HCT116 (cell line): ENCODE results near the gene TAS2R50. TPM values are rescaled to one million over a fixed set of nuclear protein-coding genes. Genes with fewer than 3 reads are reported as not detected.
"Not testable (repeated sequence)": the region's sequence is repeated elsewhere in the genome, so short reads cannot be mapped to it uniquely, and the experiment has no call there.

Experiments
- ATAC-seq: fragments of 200-7000 bp; cut with Tn5 transposase; 2 replicates; pipeline ENCODE4 v1.9.1; 2020; ENCODE audit warnings: mild to moderate bottlenecking, moderate library complexity
- Bru-seq: library from RNA; stranded (reverse); fragments of 400-500 nt; gene quantifications from one replicate; lab custom pipeline; 2021; lab: Mats Ljungman, UMichigan
- BruChase-seq, 2 experiments: library from RNA; stranded (reverse); fragments of 400-500 nt; gene quantifications; one replicate each; lab custom pipeline; 2021; lab: Mats Ljungman, UMichigan
- BruUV-seq: library from RNA; stranded (reverse); fragments of 400-500 nt; replicated peaks from 2 replicates; lab custom pipeline; 2021; lab: Mats Ljungman, UMichigan
- CTCF ChIA-PET: fragments of 300-600 bp; sonication (Branson Sonifier 250); formaldehyde crosslinking; loops from one replicate; lab custom pipeline; 2021; ENCODE audit warnings: antibody characterized with exemption; lab: Charles Lee
- POLR2A ChIA-PET: fragments of 300-600, 350-600 bp; sonication (Branson Sonifier 250); formaldehyde crosslinking; loops from one replicate; lab custom pipeline; 2021; ENCODE audit warnings: antibody characterized with exemption; lab: Charles Lee
- RAD21 ChIA-PET, 2 experiments: fragments of 300-600 bp; sonication (Branson Sonifier 250); formaldehyde crosslinking; loops; one replicate each; lab custom pipeline; 2023; ENCODE audit warnings: low total read pairs in 2 of 2; ENCODE audit not compliant: uncharacterized antibody in 2 of 2, unreplicated experiment in 2 of 2, low non-redundant PET in 1 of 2; lab: Charles Lee
- DNase-seq: peaks from one replicate; pipeline ENCODE4 v3.0.0-alpha.2; 2010; ENCODE audit warnings: low read depth, low spot score
- H2AFZ ChIP-seq: fragments of 200-600 bp; shearing (Covaris generic), sonication (generic); 2 replicates; pipeline ENCODE4 v1.6.1; 2017; ENCODE audit warnings: low read depth, mixed run types, mixed read lengths, antibody characterized with exemption, low read length; ENCODE audit not compliant: poor library complexity, severe bottlenecking
- H3K27ac ChIP-seq: 2 replicates; pipeline ENCODE4 v1.5.1; 2012; ENCODE audit warnings: low read depth, low read length
- H3K27me3 ChIP-seq: fragments of 200-600 bp; sonication (generic); 2 replicates; pipeline ENCODE4 v1.6.1; 2016; ENCODE audit warnings: mixed run types, low read length, mixed read lengths; ENCODE audit not compliant: insufficient read depth
- H3K36me3 ChIP-seq, 2 experiments: fragments of 200-500 bp in 1 of 2; fragments of 200-600 bp in 1 of 2; sonication (Bioruptor generic) in 1 of 2; sonication (generic) in 1 of 2; 2 replicates each; pipeline versions ENCODE4 v1.5.1 to v1.6.1; 2014 to 2016; ENCODE audit warnings: low read length in 2 of 2, inconsistent platforms in 1 of 2, mixed read lengths in 1 of 2, mixed run types in 1 of 2; ENCODE audit not compliant: insufficient read depth in 2 of 2, control insufficient read depth in 1 of 2
- H3K4me1 ChIP-seq, 2 experiments: fragments of 200-600 bp in 1 of 2; sonication (generic) in 1 of 2; 2 replicates each; pipeline versions ENCODE4 v1.5.1 to v1.6.1; 2012 to 2017; ENCODE audit warnings: low read length in 2 of 2, inconsistent platforms in 1 of 2, mild to moderate bottlenecking in 1 of 2, mixed read lengths in 1 of 2, mixed run types in 1 of 2, moderate library complexity in 1 of 2; ENCODE audit not compliant: insufficient read depth in 2 of 2, control insufficient read depth in 1 of 2
- H3K4me2 ChIP-seq: fragments of 200-600 bp; sonication (generic); 2 replicates; pipeline ENCODE4 v1.6.1; 2017; ENCODE audit warnings: mixed run types, low read length, mixed read lengths
- H3K4me3 ChIP-seq, 2 experiments: fragments of 200-600 bp in 1 of 2; sonication (generic) in 1 of 2; replicated peaks in 1 of 2; 2 replicates each; pipeline ENCODE4 v1.5.1; 2011 to 2016; ENCODE audit warnings: low read length in 2 of 2, control low read depth in 1 of 2, low read depth in 1 of 2, mild to moderate bottlenecking in 1 of 2, mixed read lengths in 1 of 2, mixed run types in 1 of 2
- H3K79me2 ChIP-seq: fragments of 200-600 bp; sonication (generic); 2 replicates; pipeline ENCODE4 v1.6.1; 2017; ENCODE audit warnings: mild to moderate bottlenecking, mixed run types, low read length, moderate library complexity, mixed read lengths; ENCODE audit not compliant: insufficient read depth
- H3K9ac ChIP-seq: fragments of 200-600 bp; sonication (generic); 2 replicates; pipeline ENCODE4 v1.6.1; 2016; ENCODE audit warnings: low read length, mixed read lengths
- H3K9me2 ChIP-seq: fragments of 200-600 bp; sonication (generic), shearing (Covaris generic); 2 replicates; pipeline ENCODE4 v1.6.1; 2017; ENCODE audit warnings: mixed run types, mild to moderate bottlenecking, moderate library complexity; ENCODE audit not compliant: insufficient read depth
- H3K9me3 ChIP-seq, 2 experiments: fragments of 200-500 bp in 1 of 2; fragments of 200-600 bp in 1 of 2; sonication (Bioruptor generic) in 1 of 2; sonication (generic) in 1 of 2; 2 replicates each; pipeline ENCODE4 v1.6.1; 2014 to 2017; ENCODE audit warnings: low read length in 2 of 2, mixed read lengths in 2 of 2, inconsistent platforms in 1 of 2, low read depth in 1 of 2, mild to moderate bottlenecking in 1 of 2, mixed run types in 1 of 2, moderate library complexity in 1 of 2; ENCODE audit not compliant: control insufficient read depth in 1 of 2, insufficient read depth in 1 of 2
- H4K20me1 ChIP-seq: fragments of 200-600 bp; sonication (generic), shearing (Covaris generic); 2 replicates; pipeline ENCODE4 v1.6.1; 2017; ENCODE audit warnings: mixed run types, mild to moderate bottlenecking, moderate library complexity; ENCODE audit not compliant: insufficient read depth
- ATF3 ChIP-seq: IDR thresholded peaks from 2 replicates; pipeline ENCODE4 v1.6.1; 2012
- CBX3 ChIP-seq: IDR thresholded peaks from 2 replicates; pipeline ENCODE4 v1.6.1; 2012; ENCODE audit warnings: low read depth
- EZH2phosphoT487 ChIP-seq: fragments of 200-600 bp; IDR thresholded peaks from 2 replicates; pipeline ENCODE4 v1.6.1; 2018; ENCODE audit warnings: antibody characterized with exemption, borderline replicate concordance
- RAD21 ChIP-seq: IDR thresholded peaks from 2 replicates; pipeline ENCODE4 v1.6.1; 2012; ENCODE audit warnings: low read depth, mild to moderate bottlenecking
- SIN3A ChIP-seq: IDR thresholded peaks from 2 replicates; pipeline ENCODE4 v1.6.1; 2012; ENCODE audit warnings: low read depth
- SP1 ChIP-seq: IDR thresholded peaks from 2 replicates; pipeline ENCODE4 v1.6.1; 2012; ENCODE audit warnings: low read depth
- ZNF274 ChIP-seq: fragments of 200-500 bp; sonication (Bioruptor generic); IDR thresholded peaks from 2 replicates; pipeline ENCODE4 v1.6.1; 2014; ENCODE audit warnings: mild to moderate bottlenecking, low read depth, low read length, inconsistent platforms
- intact Hi-C: fragments of 100-400 bp; cut with micrococcal nuclease; formaldehyde crosslinking; loops from 2 replicates; pipeline ENCODE4 v1.10.0; 2022
- long read RNA-seq: library from polyadenylated mRNA; unstranded; transcript quantifications from one replicate; pipeline ENCODE4 v2.0.0, GENCODE V29; 2021; ENCODE audit not compliant: unreplicated experiment
- polyA plus RNA-seq: library from polyadenylated mRNA; unstranded; fragments of >200 nt; gene quantifications from 2 replicates; pipeline ENCODE4 v1.2.1, GENCODE V29; 2012; ENCODE audit warnings: missing spikeins
- total RNA-seq: library from RNA; stranded (reverse); gene quantifications from one replicate; pipeline ENCODE4 v1.2.1, GENCODE V29; 2021; ENCODE audit not compliant: unreplicated experiment

Gene TAS2R50
- total RNA-seq, result 0.54 TPM
- polyA plus RNA-seq, result not detected in 2 replicates
- percentile 67 among the genes with signal in this experiment for Bru-seq, nascent RNA
- BruChase-seq, experiment 1, labeled RNA remaining after a 6-hour chase, result percentile 67 among the genes with signal in this experiment
- BruChase-seq, experiment 2, labeled RNA remaining after a 2-hour chase, result percentile 87 among the genes with signal in this experiment
- long read RNA-seq, result 0 reads

DNA sequence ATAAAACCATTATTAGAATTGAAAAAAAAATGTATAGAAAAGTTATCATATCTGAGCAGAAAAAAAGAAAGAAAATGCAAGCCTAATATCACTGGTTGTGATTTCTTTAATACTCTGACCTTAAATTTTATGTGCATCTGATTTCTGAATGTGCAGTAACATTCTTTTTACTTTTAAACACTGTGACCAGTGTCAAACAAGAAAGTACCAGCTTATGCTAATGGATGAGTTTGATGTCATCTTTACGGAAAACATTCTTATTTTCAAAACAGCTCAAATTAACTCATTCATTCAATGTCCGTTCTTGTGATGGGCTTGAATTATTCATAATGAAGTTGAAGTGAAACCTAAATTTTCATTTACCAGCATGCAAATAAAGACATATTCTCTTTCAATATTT, at the start of gene TAS2R50:
TSS of gene TAS2R50 (minus strand) at position 101 of the 400 bp plus-strand sequence. CDS start at position 49, 52 bp downstream.
- no peak within 1 kb of the TSS for H2AFZ ChIP-seq
- no peaks in the 10 kb centered on the region for H3K79me2 ChIP-seq
- CTCF ChIA-PET, result no interaction called here
- DNase-seq (no peak), ATAC-seq (no peak)
- no peaks in the 10 kb centered on the region for H3K36me3 ChIP-seq
- RAD21 ChIA-PET, result no interaction called here
- no peak within 1 kb of the TSS for H3K9ac ChIP-seq
- no peak within 1 kb of the TSS for H3K4me2 ChIP-seq
- no peaks in the 10 kb centered on the region for H4K20me1 ChIP-seq
- intact Hi-C loops, result no loop called here
- H3K27me3 ChIP-seq, result no peaks in the 10 kb centered on the region
- no peaks in the 10 kb centered on the region for H3K4me1 ChIP-seq
- POLR2A ChIA-PET, result no interaction called here
- no peak within 1 kb of the TSS for H3K27ac ChIP-seq
- no TSS peak for BruUV-seq
- TF ChIP-seq ATF3, result no peak
- TF ChIP-seq EZH2phosphoT487, result no peak
- TF ChIP-seq SIN3A, result no peak
- TF ChIP-seq ZNF274, result no peak
- no peak for TF ChIP-seq SP1
- no peak for TF ChIP-seq CBX3
- TF ChIP-seq RAD21, result no peak
- no peak within 1 kb of the TSS for H3K4me3 ChIP-seq
- H3K9me3 ChIP-seq, result peaks cover 0 to 8% of the 10 kb centered on the region in 2 experiments; a peak in 1 of 4 replicates
- no peaks in the 10 kb centered on the region for H3K9me2 ChIP-seq

DNA sequence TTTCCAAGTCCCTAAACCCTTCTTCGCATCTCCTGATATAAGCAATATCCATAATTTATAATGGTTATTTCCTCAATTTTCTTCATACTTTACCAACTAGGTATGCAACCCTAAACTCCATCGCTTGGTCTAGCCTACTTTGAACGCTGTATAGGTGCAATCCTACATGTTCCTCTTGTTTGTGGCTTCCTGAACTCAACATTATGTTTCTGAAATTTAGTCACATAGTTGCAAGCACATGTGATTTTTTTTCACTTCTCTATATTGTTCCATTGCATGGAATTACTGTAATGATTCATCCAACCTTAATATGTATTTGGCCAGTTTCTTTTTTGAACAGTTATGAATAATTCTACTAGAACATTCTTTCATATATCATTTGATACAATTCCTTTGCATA, 47.2 kb upstream of the TAS2R50 start:
- H3K27ac ChIP-seq, H3K79me2 ChIP-seq, H3K4me1 ChIP-seq, H3K27me3 ChIP-seq, H3K9me2 ChIP-seq, H3K9me3 ChIP-seq, CTCF ChIA-PET, H2AFZ ChIP-seq, H4K20me1 ChIP-seq, RAD21 ChIA-PET, POLR2A ChIA-PET, ATAC-seq, BruUV-seq, H3K9ac ChIP-seq, H3K36me3 ChIP-seq, intact Hi-C loops, H3K4me2 ChIP-seq, DNase-seq, H3K4me3 ChIP-seq: not testable (repeated sequence)
